RPMI8226 (cell line): Measurements from ENCODE around the gene POLR2F.
A peak's percentile ranks its signal among the peaks of the same experiment; 100 is the strongest.

Experiments used
- DNase-seq: peaks from one replicate; pipeline ENCODE4 v3.0.0-alpha.2; 2015

POLR2F gene

DNA sequence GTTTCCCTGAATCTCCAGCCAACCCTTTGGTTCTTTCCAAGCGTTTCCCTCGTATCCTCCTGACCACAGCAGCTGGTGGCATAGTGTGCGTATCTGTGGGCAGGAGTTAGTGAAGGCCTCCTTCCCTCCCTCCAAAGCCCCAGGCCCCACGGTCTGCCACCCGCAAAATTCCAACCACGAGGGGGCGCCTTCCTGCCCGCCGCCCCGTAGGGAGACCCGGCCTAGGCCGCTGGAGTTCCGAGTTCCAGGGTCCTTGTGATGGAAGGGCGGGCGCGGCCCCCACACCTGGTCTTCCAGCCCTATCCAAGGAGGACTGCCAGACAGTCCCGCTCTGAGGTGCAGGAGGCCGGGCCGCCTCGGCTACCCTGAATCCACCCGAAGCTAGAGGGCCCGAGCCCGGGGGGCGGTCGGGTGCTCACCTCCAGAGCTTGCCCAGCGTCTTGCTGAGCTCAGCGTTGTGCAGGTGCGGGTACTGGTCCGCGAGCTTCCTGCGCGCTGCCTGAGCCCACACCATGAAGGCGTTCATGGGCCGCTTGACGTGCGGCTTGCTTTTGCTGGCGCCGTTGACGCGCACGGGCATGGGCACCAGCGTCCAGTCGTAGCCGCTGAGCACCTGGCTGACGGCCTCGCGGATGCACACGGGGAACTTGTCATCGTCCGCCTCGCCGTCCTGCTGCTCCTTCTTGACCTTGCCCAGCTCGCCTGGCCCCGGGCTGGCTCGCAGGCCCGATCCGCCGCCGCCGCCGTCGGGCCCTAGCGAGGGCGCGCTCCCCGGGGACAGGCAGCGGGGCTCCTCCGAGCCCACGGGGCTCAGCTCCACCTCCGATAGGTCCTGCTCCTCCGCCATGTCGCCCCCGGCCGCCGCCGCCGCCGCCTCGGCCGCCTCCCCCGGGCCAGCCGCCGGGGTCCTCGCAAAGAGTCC, 29.7 kb downstream of the POLR2F start:
- DNase-seq, result no peak

DNA sequence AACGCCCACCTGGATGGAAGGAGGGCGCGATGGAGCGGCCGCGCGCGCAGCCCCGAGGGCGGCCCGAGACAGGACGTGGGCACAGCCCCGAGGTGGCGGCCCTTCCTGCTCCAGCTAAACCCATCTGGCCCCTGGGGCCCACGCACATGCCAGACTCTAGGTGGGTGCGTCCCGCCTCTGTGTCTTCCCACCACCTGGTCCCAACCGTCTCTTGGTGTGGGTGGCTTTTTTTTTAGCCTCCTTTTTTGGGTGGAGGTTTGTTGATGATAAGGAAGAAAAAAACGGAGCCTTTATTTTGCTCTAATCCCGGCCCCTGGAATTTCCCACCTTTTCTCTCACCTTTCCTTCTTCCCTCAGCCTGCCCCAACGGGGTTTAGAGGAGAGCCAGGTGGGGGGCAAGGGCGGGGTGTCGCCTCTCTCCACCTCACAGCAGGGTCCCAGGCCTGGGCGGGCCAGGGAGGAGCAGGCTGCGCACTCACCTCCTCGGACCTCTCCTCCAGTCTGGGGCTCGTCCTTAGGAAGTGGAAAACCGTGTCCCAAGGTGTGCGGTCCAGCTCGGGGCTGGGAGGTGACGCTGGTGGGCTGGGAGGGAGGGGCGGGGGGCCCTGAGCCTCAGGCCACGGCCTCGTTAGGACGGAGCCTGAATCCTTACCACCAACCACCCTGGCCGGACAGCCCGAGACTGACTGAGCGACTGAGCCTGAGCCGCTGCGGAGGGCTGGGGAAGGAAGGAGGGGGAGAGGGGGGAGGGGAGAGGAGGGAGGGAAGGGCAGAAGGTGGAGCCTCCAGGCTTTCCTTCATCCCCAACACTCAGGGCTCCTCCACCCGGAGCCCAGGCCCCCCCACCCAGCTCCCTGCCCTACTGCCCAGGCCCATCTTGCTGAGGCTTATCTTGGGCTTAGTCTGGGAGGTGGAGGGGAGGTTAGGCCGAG, 30.6 kb downstream of the POLR2F start, which contains the start of gene SOX10:
Gene SOX10, minus strand, starts transcription at position 696 of the 932 bp plus-strand sequence. CDS start 771 bp downstream, outside the sequence.
- DNase-seq, result no peak

DNA sequence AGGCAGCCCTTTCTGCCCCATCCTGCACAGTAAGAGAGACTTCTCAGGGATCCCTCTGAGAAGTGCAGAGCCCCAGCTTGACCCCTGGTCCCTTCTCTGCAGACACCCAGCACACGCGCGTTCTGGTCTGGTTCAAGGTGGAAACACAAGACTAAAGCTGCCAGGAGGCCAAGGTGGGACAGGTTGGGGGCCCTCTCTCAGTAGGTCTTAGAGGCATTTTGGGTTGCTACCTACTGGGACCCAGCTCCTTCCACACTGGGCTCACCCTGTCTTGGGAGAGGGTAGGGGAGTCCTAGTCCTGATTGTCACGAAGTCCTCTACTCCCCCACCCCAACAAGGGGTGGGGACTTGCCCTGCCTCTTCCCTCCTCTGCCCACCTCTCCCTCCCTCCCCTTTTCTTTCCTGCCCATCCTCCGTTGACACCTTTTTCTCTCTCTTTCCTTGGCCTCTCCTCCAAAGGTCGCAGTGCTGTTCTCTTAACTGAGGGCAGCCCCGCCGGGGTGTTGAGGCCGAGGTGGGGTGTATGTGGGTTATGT, 31.6 kb downstream of the POLR2F start:
- no peak for DNase-seq

DNA sequence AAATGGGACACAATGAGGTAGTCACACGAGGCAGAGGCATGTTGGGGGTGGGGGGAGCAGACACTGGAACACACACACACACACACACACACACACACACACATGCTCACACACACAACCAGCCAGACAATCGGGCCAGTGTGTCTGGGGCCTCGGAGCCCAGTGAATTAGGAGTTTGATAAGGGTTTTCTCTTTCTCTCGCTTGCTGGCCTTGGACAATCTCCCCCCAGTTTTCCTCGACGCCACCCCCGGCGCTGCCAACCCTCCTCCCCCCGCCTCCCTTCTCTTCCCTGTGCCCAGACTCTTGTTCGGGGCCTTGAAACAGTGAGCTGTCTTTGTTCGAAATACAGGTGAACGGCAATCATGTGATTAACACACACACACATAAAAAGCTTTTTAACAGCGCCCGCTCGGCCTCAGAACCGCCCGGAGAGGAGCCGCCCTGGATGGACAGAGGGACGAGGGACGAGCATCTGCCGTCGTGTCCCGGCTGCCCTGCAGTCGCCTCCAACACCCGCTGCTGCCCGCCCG, 32.3 kb downstream of the POLR2F start:
- no peak for DNase-seq

- no peak for DNase-seq
These were observed 32.9 kb downstream of the POLR2F start for GRCh38 chr22:37986371-37986770.

DNA sequence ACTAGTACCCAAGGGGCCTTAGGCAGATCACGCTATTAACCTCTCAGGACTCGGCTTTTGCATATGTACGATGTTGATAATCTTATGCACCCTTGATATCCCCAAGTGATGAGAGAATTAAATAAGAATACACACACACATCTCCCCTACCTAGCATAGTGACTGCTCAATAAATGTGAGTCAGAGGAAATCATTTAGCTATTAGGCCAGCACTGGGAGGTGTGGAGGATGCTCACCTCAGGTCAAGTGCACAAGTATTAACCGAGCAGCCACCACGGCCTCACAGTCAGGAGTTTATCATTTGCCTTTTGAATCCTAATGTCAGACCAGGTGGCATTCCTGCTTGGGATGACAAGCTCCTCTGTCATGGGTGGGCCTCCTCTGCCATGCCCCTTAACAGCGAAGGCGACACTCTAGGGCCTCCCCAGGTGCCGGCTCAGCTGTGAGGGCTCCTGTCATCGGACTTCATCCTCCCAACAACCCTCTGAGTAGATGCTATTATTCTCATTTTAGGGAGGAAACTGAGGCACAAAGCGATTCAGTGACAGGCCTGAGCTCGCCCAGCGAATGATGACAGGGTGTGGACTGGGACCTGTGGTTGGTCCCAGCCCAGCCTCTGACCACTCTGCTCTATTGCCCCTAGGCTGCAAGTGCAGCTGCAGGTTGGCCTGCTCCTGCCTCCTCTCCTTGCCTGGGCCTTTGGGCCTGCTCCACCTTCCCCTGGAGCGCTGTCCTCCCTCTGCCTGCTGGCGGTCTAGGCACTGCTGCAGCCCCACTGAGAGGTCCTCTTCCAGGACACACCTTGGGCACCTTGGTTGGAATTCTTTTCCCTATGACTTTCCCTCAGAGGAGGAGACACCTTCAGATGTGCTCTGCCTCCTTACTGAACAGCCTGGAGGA, 35.9 kb downstream of the POLR2F start:
- no peak for DNase-seq

- DNase-seq, result no peak
These were observed 36.8 kb downstream of the POLR2F start for GRCh38 chr22:37990301-37990700.

DNA sequence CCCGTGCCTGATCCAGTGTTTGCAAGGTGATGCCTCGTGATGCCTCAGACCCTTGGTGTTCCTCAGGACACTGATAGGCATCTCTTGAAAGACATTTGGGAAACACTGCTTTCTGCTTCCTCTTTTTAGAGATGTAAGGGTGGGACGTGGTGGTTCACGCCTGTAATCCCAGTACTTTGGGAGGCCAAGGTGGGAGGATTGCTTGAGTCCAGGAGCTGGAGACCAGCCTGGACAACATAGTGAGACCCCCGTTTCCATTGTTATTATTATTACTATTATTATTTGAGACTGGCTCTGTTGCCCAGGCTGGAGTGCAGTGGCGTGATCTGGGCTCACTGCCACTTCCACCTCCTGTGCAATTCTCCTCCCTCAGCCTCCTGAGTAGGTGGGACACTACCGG, 37.4 kb downstream of the POLR2F start:
- no peak for DNase-seq

DNA sequence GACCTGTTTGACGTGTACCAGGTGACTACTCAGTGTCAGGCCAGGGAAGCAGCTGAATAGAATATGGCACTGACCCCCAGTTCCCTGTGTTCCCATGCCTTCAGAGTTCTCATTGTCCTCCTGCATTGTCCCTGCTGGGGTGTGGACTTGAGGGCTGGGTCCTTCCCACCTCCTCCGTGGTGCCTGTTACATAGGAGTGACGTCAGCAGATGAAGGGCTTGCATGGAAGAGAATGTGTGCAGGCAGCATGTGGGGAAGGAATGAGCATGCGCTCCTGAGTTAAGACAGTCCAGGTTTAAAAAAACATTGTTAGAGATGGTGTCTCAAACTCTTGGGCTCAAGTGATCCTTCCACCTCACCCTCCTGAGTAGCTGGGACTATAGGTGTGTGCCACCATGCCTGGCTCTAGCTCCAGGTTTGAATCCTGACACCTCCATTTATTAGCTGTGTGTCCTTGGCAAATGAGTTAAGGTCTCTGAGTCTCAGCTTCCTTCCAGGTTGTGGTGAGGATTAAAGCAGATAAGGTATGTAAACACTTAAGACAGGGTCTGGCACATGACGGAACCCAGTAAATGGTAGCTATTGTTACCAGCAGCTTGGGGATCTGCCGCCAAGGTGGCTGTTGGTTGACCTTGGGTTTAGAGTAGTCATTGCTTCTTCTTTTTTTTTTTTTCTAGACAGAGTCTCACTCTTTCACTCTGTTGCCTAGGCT, 38.4 kb downstream of the POLR2F start:
- DNase-seq, result no peak

DNA sequence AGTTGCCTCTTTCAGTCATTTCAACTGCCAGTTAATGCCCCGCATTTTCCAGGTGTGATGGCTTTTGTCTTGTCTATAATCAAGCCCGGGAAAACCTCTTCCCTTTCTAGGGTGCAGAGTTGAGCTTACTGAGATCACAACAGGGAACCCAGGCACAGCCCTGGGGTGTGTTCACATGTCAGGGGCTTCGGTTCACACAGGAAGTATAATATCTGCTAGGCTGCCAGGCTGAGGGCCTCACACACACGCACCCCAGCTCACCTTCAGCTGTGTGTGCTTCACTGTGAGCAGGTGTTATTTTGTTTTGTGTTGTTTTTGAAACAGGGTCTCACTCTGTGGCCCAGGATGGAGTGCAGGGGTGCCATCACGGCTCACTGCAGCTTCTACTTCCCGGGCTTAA, 40.5 kb downstream of the POLR2F start:
- no peak for DNase-seq

DNA sequence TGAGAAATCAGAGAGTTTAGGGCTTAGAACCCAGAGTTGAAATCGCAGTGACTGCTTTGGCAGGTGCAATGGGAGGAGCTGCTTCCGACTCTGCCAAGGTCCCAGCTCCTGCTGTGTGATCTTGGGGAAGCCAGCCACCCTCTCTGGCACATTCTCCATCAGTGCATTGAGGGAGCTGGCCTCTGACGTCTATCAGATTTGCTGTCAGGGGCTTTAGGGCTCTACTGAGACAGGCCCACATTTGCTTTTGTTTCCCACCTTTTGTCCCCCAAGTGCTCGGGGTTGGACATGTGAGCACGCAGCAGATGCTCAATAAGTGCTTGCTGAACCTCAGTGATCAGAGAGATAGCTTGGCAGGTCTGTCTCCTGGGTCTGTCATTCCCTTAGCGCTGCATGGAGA, 41.5 kb downstream of the POLR2F start:
- no peak for DNase-seq

DNA sequence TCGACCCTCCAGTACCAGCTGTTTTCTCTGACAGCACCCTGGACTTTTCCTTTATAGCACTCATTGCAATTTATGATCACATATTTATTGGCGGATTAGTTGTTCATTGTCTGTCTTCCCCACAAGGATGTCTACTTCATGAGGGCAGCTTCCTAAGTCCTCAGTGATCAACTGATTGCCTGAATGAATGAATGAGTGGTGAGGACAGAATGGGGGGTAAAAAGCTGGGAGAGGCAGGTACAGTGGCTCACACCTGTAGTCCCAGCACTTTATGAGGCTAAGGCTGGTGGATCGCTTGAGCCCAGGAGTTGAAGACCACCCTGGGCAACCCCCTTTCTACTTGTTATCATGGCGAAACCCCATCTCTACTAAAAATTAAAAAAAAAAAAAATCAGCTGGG, 42.0 kb downstream of the POLR2F start:
- DNase-seq, result no peak

GRCh38 chr22:37996079-37996478, 42.6 kb downstream of the POLR2F start:
- DNase-seq, result no peak

DNA sequence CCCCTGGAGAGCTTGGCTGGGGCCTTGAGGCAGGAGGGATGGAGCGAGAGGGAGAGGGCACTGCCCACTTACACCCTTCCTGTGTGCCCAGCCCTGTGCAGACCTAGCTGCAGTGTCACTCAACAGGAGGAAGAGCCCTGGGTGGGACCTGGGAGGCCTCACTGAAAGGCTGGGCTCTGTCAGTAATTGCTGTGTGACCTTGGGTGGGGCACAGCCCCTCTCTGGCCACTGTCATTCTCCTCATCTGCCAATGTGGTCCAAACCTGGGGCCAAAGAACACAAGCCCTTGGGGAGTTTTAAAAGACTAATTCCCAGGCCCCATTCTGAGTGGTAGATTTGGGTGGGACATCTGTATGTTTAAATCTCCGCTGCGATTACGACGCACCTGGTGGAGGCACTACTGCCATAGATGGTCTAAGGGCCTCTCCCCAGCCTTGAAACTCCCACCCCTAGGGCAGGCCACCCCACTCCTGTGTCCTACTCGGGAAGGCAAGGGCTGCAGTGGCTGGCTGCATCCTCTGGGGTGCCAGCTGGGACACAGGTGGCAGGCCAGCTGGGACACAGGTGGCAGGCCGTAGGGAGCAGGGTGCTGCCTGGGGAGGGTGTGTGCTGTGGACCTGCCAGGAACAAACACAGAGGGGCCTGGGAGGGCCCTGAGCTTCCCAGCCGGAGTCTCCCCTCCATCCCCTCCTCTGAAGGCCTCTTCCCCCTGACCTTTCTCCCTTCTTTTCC, 43.2 kb downstream of the POLR2F start:
- DNase-seq, result peak; percentile 66

GRCh38 chr22:37998543-37998942, 45.0 kb downstream of the POLR2F start:
- no peak for DNase-seq

DNA sequence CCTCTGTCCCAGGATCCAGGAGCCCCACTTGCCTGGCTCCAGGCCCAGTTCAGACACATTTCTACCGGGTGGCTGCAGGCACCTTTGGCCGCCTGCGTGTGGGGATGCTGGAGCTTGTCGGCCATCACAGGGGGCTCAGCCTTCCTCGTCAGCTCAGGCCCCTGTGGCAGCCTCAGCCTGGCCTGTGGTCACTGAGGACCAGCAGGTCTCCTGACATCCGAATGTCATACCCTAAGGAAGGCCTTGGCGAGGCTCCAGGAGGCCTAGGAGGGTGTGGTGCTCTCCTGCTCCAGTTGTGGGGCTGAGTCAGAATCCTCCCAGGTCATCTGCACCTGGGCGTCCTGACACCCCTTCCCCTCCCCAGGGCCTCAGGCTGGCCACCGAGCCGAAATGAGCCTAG, 45.7 kb downstream of the POLR2F start:
- DNase-seq, result peak; percentile 39

GRCh38 chr22:37999640-38000272, 46.3 kb downstream of the POLR2F start:
- DNase-seq, result peak; percentile 69

DNA sequence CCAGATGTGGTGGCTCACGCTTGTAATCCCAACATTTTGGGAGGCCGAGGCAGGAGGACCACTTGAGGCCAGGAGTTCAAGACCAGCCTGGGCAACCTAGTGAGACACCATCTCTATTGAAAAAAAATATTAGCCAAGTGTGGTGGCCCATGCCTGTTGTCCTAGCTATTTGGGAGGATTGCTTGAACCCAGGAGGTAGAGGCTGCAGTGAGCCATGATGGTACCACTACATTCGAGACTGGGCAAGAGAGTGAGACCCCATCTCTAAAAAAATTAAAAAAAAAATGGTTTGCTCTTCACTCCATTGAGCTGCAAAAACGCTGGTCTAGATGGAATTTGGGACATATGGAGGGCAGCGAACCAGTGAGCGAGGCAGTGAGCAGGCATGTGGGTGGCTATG, 52.4 kb downstream of the POLR2F start:
- DNase-seq, result no peak

- DNase-seq, result no peak
These were observed 53.4 kb downstream of the POLR2F start for GRCh38 chr22:38006906-38007305.

- DNase-seq, result no peak
These were observed 53.9 kb downstream of the POLR2F start for GRCh38 chr22:38007330-38007902.
